GM21786 (cell line): ENCODE results near the gene ZNF296.
A peak's percentile ranks its signal among the peaks of the same experiment; 100 is the strongest.
"Not testable (repeated sequence)": the region's sequence is repeated elsewhere in the genome, so short reads cannot be mapped to it uniquely, and the experiment has no call there.

Source experiments
- ATAC-seq: cut with Tn5 transposase; IDR thresholded peaks from one replicate; pipeline ENCODE4 v1.9.1; 2021; ENCODE audit not compliant: unreplicated experiment

Gene ZNF296

DNA sequence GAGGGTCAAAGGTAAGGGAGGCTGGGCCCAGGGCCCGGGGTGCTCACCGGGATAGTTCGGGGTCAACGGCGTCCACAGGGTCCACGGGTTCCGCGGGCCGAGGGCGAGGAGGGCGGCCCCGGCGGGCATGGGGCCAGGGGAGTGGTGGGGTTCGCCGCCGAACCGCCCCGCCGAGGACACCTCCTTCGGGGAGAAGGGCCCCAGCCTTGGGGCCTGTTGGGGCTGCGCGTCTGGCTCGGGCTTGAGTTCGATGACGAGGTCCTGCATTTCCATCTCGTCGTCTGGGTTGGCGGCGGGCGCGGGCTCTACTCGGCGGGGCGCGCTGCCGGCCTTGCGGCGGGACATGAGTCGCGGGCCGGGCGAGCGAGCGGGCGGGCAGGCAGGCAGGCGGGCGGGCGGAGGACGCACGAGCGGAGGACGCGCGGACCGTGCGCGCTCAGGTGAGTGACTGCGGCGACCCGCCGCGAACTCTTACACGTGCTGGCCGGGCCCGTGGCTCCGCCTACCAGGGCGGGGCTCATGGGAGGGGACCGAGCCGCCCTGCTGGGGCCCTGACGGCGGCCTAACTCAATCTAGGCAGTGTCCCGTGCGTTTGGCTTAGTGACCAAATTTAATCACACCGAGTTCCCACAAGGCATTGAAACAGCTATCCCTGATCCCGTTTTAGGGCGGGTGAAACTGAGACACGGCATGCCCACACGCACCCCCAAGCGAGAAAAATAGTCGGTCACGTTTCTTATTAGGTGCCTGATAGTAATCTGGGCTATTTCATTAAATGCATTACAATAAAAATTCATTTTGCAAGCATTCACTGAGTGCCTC is at the start of gene ZNF296:
Gene ZNF296, minus strand, starts transcription at position 450 of the 822 bp plus-strand sequence. Its CDS starts 105 bp downstream, at position 345.
- peak; percentile 34 for ATAC-seq

DNA sequence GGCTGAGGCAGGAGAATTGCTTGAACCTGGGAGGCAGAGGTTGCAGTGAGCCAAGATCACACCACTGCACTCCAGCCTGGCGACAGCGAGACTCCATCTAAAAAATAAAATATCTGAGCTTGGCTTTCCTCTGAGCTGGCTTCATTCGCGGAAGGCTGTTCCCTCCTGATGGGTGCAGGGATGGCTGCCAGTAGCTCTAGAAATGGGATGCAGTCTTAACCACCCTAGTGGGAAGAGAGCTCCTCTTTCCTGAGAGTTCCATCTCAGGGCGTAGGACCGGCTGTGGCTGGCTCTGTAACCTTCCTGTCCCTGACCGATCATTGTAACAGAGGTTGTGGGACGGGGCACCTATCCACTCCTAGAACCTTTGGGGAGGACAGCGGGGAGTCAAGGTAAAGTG is 49.1 kb upstream of the ZNF296 start:
- ATAC-seq = no peak

DNA sequence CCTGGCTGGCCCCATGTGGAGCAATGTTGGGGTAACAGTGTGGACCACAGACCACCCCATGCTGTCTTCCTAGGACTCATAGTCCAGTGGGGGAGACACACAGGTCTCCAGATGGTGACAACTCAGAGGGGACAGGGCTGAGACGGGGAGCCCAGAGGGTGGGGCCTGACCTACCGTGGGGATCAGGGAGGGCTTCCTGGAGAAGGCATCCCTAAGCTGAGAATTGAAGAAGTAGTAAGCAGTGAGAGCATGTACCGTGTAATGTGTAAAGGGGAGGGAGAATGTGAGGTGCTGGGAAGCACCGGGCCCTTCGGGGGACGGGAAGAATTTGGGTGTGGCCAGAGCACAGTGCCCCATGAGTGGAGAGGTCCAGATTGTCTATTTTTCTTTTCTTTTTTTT is 47.7 kb upstream of the ZNF296 start:
- no peak for ATAC-seq

DNA sequence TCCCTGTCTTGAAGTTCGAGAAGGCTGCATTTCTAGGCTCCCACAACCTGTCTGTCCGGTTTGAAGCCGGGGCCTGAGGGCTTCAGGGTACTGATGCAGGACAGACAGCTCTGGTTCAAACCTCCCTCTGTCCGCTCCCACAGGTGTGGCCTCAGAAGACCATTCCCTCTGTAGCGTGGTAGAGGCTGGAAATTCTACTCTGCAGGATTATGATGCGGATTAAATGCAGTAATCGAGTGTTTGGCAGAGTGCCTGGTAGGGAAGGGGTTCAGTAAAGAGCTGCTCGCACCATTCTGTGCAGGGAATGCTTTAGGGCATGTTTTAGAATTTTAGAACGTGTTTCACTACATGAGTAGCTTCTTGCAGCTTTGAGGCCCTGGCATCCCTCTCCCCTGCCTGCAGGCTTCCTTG is 47.2 kb upstream of the ZNF296 start:
- ATAC-seq = no peak

DNA sequence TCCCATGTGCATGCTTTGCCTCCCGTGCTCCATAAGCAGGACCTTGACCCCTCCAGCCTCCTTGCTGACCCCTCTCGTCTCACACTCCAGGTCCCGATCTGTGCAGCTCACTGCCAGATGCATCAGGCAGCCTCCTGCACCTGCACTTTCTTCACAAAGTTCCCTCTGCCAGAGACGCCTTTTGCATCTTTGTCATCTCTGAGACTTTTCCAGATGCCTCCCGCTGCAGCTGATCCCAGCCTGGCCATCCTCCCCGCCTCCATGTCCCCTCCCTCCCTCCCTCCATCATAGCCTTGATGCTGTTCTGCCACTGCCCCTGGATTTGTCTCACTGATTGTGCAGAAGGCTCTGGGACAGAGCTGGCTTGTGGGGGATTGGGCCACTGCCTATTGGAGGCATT is 46.6 kb upstream of the ZNF296 start:
- ATAC-seq = no peak

DNA sequence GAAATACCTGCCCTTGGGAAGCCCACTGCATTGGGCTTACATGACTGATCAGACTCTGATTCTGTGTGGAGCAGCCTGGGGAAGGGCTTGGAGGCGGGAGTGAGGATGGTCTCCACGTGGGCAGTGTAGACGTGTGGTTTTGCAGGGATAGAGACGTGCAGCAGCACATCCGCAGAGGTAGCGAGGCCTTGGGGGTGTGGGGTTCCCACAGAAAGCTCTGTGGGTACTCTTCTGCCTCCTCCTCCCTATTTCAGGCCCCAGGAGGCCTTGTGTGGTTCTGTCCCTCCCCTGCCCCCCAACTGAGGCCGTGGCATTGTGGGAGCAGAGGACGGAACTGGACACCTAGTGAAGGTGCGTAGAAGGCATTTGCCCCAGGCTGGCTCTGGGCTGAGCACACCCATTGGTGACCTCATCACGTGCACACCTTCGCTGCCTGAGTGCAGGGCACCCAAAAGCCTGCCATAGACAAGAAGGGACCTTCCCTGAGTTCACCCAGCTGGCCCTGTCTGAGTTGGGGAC is 45.6 kb upstream of the ZNF296 start:
- ATAC-seq = no peak

DNA sequence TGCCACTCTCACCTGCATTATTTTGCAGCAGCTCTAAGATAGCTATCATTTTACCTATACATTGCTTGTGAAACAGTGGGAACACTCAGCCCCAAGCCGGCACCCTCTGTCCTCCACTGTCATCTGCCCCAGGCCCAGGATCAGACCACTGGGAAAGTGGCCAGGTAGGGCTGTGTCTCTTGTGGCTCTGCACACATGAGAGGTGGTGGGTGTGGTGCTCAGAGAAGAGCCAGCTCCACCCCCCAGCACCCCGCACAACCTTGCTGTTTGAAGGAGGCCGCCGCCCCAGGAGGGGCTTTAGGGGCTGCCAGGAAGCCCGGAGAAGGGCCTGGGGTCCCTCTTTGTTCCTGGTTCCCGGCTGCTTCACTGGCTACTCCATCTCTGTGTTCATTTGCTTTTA is 43.3 kb upstream of the ZNF296 start:
- ATAC-seq = no peak

DNA sequence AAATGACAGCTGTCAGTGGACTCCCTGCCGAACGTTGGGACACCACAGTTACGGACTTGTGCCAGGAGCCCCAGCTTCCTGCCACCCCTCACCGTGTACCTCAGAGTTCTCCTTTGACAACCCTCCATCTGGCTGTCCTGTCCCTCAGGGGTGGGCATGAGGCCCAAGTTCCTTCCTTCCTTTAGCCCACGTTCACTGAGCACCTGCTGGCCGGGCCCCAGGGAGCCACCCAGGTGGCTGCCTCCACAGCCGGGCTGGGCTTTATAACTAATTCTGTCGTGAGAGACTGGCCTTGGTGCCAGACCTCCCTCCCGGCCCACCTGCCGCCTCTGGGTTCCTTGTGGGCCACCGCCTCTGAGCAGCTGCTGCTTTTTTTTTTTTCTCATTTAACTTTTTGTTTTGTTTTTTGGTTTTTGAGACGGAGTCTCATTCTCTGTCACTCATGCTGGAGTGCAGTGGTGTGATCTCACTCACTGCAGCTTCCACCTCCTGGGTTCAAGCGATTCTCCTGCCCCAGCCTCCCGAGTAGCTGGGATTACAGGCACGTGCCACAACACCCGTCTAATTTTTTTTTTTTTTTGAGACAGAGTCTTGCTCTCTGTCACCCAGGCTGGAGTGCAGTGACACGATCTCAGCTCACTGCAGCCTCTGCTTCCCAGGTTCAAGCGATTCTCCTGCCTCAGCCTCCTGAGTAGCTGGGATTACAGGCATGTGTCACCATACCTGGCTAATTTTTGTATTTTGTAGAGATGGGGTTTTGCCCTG is 42.5 kb upstream of the ZNF296 start:
- ATAC-seq = not testable (repeated sequence)

DNA sequence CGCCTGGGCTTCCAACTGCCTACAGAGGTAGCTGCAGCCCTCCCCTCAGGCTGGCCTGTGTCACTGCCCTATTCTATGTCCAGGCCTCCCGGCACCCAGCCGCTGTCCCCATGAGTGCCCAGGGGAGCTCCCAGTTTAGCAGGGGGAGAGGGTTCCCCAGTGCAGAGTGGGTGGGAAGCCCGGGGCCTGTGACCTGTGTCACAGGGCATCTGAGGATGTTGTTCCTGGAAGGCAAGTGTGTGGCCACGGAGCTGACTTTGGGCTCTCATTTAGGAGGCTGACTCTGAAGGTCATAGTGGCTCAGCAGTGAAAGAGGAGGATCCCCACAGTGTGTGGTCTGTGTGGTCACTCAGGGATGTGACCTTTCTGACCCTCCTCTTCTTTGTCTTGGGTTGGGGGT is 41.8 kb upstream of the ZNF296 start:
- ATAC-seq = no peak

DNA sequence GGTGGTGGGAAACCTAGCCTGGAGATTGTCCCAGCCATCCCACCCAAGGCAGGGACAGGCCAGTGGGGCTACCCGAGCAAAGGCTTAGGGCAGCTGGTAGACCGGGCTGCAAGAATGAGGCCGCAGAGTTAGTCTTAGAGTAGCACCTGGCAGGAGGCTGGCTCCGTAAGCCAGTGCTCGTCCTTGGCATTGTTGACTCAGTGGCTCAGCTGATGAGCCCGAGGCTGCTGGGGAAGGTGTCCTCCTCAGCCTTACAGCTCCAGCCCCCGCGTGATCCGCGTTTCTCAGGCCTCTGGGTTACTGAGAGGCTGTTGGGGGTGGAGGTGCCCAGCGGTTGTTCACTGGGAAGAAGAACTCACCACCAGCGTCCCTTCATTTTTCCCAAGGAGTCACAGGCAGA is 41.4 kb upstream of the ZNF296 start:
- no peak for ATAC-seq

DNA sequence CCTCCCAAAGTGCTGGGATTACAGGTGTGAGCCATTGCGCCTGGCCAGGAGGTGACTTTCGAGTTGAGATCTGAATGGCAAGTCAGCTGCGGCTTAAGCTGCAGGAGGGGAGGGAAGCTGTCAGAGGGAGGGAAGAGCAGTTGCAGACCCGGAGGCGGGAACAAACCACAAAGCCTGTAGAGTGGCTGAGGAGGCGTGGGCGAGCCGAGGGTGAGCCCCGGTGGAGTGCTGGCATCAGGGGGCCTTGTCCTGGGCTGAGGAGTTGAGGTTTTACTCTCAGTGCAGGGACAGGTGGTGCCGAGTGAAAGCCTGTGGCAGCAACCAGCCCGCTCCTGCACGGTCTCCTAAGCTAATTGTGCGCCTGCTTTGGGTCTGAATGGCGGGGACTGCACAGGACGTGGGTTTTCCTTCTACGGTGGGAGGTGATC is 40.9 kb upstream of the ZNF296 start:
- no peak for ATAC-seq

DNA sequence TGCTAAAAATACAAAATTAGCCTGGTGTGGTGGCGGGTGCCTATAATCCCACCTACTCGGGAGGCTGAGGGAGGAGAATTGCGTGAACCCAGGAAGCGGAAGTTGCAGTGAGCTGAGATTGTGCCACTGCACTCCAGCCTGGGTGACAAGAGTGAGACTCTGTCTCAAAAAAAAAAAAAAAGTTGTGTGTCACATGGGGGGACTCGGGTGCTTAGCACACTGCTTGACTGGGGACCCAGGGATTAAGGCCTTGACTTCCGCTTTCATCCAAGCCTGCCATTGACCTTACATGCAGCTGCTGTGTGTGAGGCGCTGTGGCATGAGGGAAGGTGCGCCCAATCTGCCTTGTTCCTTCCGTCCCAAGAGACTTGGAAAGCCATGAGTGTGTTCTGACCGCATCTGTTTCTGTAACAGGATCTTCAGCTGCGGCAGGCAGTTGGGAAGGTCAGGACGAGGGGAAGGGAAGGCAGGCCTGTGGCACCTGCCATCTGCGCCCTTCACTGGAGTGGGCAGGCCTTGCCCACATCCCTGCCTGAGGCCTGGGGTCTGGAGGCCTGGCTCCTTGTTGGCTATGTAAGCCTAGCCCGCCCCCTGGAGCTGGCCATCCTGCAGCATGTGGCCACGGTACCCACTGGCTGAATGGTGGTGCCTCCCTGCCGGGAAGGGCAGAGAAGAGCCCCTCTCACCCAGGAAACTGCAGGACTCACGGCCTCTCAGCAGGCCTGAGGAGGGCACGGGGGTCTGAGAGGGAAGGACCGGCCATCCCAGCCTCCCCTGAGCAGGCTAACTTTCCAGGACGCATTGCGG is 39.7 kb upstream of the ZNF296 start:
- ATAC-seq = no peak

DNA sequence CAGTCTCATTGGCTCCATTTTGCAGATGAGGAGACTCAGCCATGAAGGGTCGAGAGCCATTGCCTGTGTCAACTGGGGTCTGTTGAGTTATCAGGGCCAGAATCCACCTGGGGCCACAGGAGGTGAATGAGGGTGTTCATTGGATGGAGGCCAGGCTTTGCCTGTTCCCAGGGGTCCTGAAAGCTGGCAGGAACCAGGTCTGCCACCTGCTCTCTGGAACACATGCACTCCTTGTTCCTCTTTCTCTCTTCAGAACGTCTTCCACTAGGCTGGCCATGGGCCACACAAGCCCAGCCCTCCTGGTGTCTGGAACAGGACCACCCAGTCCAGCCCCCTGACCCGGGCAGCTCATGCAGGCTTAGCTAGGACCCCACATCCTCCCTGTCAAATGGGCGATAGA is 37.8 kb upstream of the ZNF296 start:
- ATAC-seq = no peak

DNA sequence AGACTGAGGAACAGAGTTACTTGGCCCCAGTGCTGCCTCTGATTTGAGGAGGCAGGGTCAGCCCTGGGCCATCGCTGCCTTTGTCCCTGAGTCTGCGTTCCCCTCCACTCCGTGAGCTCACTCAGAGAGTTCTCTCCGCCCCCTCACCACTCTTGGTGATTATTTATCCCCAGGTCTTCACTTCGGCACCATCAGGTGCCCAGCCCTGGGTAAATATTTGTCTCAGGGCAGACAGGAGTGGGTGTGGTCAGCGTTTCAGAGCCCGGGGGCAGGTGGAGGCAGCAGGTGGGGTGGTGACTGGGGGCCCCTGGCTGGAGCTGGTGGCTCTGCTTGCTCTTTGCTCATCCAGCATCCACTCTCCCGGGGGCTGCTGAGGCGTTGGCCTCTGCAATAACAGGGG is 37.4 kb upstream of the ZNF296 start:
- no peak for ATAC-seq

DNA sequence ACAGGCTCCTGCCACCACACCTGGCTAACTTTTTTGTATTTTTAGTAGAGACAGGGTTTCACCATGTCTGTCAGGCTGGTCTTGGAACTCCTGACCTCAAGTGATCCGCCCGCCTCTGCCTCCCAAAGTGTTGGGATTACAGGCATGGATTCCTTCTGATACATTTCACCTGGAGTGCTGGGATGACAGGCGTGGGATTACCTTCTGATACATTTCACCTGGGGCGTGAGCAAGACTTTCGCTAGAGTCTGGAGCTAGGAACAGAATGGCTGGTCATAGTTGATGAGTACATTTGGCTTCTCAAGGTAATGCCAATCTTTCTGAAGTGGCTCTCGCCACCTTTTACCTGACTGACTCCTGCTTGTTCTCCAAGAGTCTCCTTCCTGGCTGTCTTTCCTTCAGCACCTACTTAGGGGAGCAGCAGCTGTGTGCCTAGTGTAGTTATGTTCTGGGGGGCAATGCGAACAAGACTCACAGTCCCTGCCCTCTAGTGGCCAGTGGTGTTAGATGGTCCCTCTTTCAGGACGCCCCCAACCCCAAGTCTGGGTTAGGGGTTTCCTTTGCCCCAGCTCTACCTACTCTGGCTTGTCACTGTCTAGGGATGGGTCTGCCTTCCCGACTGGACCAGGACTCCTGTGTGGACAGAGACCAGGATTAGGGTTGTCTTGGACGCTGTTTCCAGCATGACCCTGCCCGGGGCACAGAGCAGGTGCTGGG is 36.0 kb upstream of the ZNF296 start:
- no peak for ATAC-seq

DNA sequence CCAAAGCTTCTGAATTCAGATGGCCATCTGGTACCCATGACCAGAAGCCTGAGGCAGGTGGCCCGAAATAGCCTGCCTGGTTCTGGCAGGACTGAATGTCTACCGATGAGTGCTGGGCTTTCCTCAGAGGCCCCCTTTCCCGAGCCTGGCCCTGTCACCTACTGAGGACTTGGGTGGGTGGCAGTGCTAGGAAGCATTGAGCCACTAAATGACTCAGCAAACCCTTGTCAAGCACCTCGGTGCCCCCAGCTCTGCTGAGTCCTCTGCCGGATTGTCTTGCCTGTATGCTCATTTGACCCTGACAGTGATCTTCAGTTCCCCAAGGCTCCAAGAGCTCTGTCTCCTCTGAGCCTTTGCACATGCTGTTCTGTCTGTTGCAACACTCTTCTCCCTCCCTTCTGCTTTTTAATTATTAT is 34.6 kb upstream of the ZNF296 start:
- ATAC-seq = no peak

DNA sequence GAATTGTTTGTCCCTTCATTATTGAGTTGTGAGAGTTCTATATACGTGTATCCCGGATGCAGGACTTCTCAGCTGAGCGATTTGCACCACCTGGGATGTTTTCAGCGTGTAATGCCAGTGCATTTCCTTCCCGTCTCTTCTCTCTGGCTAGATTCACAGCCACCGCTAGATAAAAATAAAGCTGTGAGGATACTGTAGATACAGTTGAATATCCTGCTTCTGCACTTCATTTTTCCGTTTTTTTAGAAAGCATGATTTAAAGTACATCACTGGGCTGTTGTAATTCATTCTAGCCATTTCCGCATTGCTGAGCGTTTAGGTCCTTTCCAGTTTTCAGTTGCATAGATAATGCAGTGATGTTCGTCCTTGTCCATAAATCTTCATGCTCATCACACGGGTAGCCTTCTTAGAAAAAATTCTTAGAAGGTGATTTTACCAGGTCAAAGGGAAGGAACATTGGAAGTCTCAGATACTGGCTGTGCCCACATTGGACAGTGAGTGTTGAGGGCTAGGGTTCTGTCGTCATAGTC is 31.4 kb upstream of the ZNF296 start:
- ATAC-seq = no peak

DNA sequence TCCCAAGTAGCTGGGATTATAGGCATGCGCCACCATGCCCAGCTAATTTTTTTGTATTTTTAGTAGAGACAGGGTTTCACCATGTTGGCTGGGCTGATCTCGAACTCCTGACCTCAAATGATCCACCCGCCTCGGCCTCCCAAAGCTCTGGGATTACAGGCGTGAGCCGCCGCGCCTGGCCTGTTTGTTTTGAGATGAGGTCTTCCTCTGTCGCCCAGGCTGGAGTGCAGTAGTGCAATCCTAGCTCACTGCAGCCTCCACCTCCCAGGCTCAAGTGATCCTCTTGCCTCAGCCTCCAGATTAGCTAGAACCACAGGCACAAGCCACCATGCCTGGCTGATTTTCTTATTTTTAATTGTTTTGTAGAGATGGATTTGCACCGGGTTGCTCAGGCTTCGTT is 30.1 kb upstream of the ZNF296 start:
- not testable (repeated sequence) for ATAC-seq

DNA sequence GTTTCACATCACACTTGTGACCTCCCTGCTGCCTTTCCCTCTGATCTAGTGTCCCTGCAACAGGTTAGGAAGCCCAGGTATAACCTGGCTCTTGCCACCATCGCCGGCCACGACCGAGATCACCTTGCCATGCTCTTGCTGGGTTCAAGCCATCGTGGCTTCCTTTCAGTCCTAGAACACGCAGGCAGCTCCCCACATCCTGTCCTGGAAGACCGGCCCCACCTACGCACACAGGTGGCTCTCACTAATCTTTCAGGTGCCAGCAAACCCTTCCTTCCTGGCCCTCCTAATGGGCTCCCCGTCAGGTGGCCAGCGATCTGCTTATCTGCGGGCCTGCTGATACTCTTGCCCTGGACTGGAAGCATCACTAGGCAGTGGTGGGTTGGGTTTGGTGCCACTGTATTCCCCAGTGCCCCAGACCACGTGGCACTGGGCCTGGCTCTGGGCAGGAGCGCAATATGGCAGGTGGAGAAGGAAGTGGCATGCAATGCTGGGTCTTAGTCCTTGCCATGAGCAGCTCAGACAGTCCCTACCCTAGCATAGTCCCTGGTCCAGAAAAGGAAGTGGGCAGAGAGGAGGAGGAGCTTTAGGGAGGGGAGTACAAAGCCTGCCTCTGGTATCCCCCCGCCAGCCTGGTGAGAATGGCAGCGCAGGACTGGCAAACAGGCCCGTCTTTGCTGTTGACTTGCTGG is 28.5 kb upstream of the ZNF296 start:
- ATAC-seq = no peak
